ENCODE measurements around the gene KRTAP10-10.
"Not testable (repeated sequence)": the region's sequence is repeated elsewhere in the genome, so short reads cannot be mapped to it uniquely, and the experiment has no call there.

KRTAP10-10 gene

GRCh38 chr21:44603109-44603875, 33.9 kb upstream of the KRTAP10-10 start:
- no peak for DNase-seq

GRCh38 chr21:44603911-44604310, 33.2 kb upstream of the KRTAP10-10 start:
- no peak for DNase-seq

GRCh38 chr21:44606495-44606894, 30.7 kb upstream of the KRTAP10-10 start:
- no peak for DNase-seq

- DNase-seq = no peak
These were observed 28.0 kb upstream of the KRTAP10-10 start for GRCh38 chr21:44609193-44609592.

GRCh38 chr21:44610157-44610843, 26.9 kb upstream of the KRTAP10-10 start:
- DNase-seq = not testable (repeated sequence)

GRCh38 chr21:44611551-44611950, 25.6 kb upstream of the KRTAP10-10 start:
- no peak for DNase-seq

- no peak for DNase-seq
These were observed 25.1 kb upstream of the KRTAP10-10 start, which contains the start of gene KRTAP10-8 for GRCh38 chr21:44612029-44612486. KRTAP10-8 (plus strand) TSS chr21:44612079; CDS start chr21:44612101, 22 bp downstream.

GRCh38 chr21:44612669-44613229, 24.4 kb upstream of the KRTAP10-10 start:
- DNase-seq = no peak

- DNase-seq = no peak
These were observed 23.6 kb upstream of the KRTAP10-10 start for GRCh38 chr21:44613386-44614155.

- DNase-seq = no peak
These were observed 23.0 kb upstream of the KRTAP10-10 start for GRCh38 chr21:44614161-44614631.

- DNase-seq = no peak
These were observed 22.2 kb upstream of the KRTAP10-10 start for GRCh38 chr21:44614961-44615391.

GRCh38 chr21:44615466-44615865, 21.7 kb upstream of the KRTAP10-10 start:
- DNase-seq = no peak

GRCh38 chr21:44615911-44616590, 21.1 kb upstream of the KRTAP10-10 start:
- DNase-seq = no peak

- no peak for DNase-seq
These were observed 20.6 kb upstream of the KRTAP10-10 start for GRCh38 chr21:44616591-44616926.

- DNase-seq = no peak
These were observed 20.1 kb upstream of the KRTAP10-10 start for GRCh38 chr21:44617071-44617501.

- DNase-seq = no peak
These were observed 18.7 kb upstream of the KRTAP10-10 start for GRCh38 chr21:44618504-44618903.

- no peak for DNase-seq
These were observed 18.2 kb upstream of the KRTAP10-10 start for GRCh38 chr21:44618909-44619308.

- no peak for DNase-seq
These were observed 17.3 kb upstream of the KRTAP10-10 start for GRCh38 chr21:44619886-44620285.

- no peak for DNase-seq
These were observed 13.6 kb upstream of the KRTAP10-10 start for GRCh38 chr21:44623575-44623974.

- DNase-seq = no peak
These were observed 11.4 kb upstream of the KRTAP10-10 start for GRCh38 chr21:44625756-44626155.

- DNase-seq = no peak
These were observed 10.9 kb upstream of the KRTAP10-10 start for GRCh38 chr21:44626262-44626661.

GRCh38 chr21:44626673-44627143, 10.4 kb upstream of the KRTAP10-10 start, which contains the start of gene KRTAP10-9:
KRTAP10-9 (plus strand) TSS chr21:44627093; CDS start chr21:44627172, 79 bp downstream.
- DNase-seq = no peak
